Vagina (tissue), 2 donors: Measurements from ENCODE around the gene CFAP97D1.

Experiments used
- CTCF ChIP-seq, 3 experiments: fragments of 450-650 bp in 2 of 3; fragments of 200-600 bp in 1 of 3; sonication (generic) in 1 of 3; IDR thresholded peaks; one replicate each; pipeline ENCODE4 v1.5.1; 2017 to 2019; ENCODE audit warnings: antibody characterized with exemption in 3 of 3, mild to moderate bottlenecking in 2 of 3, moderate library complexity in 2 of 3
- POLR2A ChIP-seq, 2 donors: fragments of 450-650 bp; IDR thresholded peaks; one replicate each; pipeline ENCODE4 v1.6.1; 2017; ENCODE audit warnings: antibody characterized with exemption in 2 of 2, mild to moderate bottlenecking in 2 of 2, moderate library complexity in 2 of 2

- no peak for TF ChIP-seq CTCF (IDR thresholded peaks at IDR 0.05)
- TF ChIP-seq POLR2A (IDR thresholded peaks at IDR 0.05): no peak
These were observed 42.5 kb upstream of the CFAP97D1 start for GRCh38 chr17:43737722-43738121.
